Femur (tissue), 1 donor: Measurements from ENCODE around the gene DIRAS3.
"Not testable (repeated sequence)": the region's sequence is repeated elsewhere in the genome, so short reads cannot be mapped to it uniquely, and the experiment has no call there.

Experiments
- DNase-seq: peaks from one replicate; pipeline ENCODE4 v3.0.0-alpha.2; 2017

Gene DIRAS3

GRCh38 chr1:68049941-68050878 lies at the start of gene DIRAS3:
TSS of gene DIRAS3 (minus strand) at chr1:68050627. CDS start at chr1:68047297, 3,330 bp downstream.
- peak; percentile 29 for DNase-seq

GRCh38 chr1:68093737-68094136 lies 43.3 kb upstream of the DIRAS3 start:
- DNase-seq = no peak

GRCh38 chr1:68087184-68087583 lies 36.8 kb upstream of the DIRAS3 start:
- no peak for DNase-seq

GRCh38 chr1:68085752-68086151 lies 35.3 kb upstream of the DIRAS3 start:
- no peak for DNase-seq

- no peak for DNase-seq
These were observed 33.3 kb upstream of the DIRAS3 start for GRCh38 chr1:68083686-68084085.

GRCh38 chr1:68081775-68082283 lies 31.4 kb upstream of the DIRAS3 start:
- DNase-seq = no peak

- DNase-seq = no peak
These were observed 28.2 kb upstream of the DIRAS3 start for GRCh38 chr1:68078647-68079046.

GRCh38 chr1:68074472-68074871 lies 24.0 kb upstream of the DIRAS3 start:
- DNase-seq = no peak

- no peak for DNase-seq
These were observed 15.3 kb upstream of the DIRAS3 start for GRCh38 chr1:68065766-68066165.

GRCh38 chr1:68058053-68058452 lies 7.6 kb upstream of the DIRAS3 start:
- not testable (repeated sequence) for DNase-seq

- no peak for DNase-seq
These were observed 7.1 kb upstream of the DIRAS3 start for GRCh38 chr1:68057564-68057963.

GRCh38 chr1:68057050-68057449 lies 6.6 kb upstream of the DIRAS3 start:
- no peak for DNase-seq

- DNase-seq = peak; percentile 70
These were observed 1.0 kb upstream of the DIRAS3 start for GRCh38 chr1:68051475-68051874.

GRCh38 chr1:68047659-68048026 lies 2.8 kb downstream of the DIRAS3 start:
- DNase-seq = no peak

- DNase-seq = no peak
These were observed 3.4 kb downstream of the DIRAS3 start for GRCh38 chr1:68046885-68047658.

GRCh38 chr1:68046423-68046822 lies 4.0 kb downstream of the DIRAS3 start:
- no peak for DNase-seq

GRCh38 chr1:68045511-68046180 lies 4.8 kb downstream of the DIRAS3 start:
- DNase-seq = no peak

- DNase-seq = no peak
These were observed 6.9 kb downstream of the DIRAS3 start for GRCh38 chr1:68043443-68044090.

- no peak for DNase-seq
These were observed 13.5 kb downstream of the DIRAS3 start for GRCh38 chr1:68036946-68037345.

- no peak for DNase-seq
These were observed 21.0 kb downstream of the DIRAS3 start for GRCh38 chr1:68029444-68029843.

- no peak for DNase-seq
These were observed 21.9 kb downstream of the DIRAS3 start for GRCh38 chr1:68028566-68028965.

GRCh38 chr1:68024635-68025338 lies 25.6 kb downstream of the DIRAS3 start:
- DNase-seq = no peak
